HG02973 (cell line): ENCODE results near the gene TTC16.

ENCODE experiments used
- ATAC-seq: cut with Tn5 transposase; IDR thresholded peaks from one replicate; pipeline ENCODE4 v1.9.1; 2021; ENCODE audit warnings: moderate library complexity; ENCODE audit not compliant: unreplicated experiment

Gene TTC16

DNA sequence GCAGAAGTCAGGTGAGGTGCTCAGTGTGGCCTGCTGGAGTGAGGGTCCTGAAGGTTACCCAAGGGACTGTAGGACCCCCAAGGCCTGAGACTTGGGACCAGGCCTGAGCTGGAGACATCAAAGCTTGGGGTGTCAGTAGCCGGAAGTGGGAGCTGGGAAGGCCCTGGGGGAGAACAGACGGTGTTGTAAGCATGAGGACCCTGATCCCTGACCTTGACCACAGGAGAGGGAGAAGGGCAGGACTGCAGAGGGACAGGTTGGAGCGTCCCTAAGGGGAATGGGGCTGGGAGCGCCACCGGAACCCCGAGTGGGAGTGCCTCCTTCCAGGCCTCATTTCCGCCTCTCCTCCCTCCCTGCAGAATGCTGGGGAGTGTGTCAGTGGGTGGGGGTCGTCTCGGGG lies 533 bp downstream of the TTC16 start:
- no peak for ATAC-seq

DNA sequence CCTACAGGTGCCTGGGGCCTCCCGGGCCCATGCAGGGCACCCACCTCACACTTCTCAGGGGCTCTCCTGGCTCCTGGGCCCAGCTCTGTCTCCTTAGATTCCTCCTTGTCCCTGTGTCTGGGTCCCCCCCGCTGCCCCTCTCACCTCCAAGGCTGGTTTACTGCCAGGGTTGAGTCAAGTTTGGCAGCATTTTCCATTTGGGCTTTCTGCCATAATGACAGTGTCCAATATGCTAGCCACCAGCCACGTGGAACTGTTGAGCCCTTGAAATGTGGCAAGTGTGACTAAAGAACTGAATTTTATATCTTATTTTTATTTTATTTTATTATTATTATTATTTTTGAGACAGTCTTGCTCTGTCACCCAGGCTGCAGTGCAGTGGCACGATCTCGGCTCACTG lies 1.9 kb downstream of the TTC16 start:
- ATAC-seq, result no peak

DNA sequence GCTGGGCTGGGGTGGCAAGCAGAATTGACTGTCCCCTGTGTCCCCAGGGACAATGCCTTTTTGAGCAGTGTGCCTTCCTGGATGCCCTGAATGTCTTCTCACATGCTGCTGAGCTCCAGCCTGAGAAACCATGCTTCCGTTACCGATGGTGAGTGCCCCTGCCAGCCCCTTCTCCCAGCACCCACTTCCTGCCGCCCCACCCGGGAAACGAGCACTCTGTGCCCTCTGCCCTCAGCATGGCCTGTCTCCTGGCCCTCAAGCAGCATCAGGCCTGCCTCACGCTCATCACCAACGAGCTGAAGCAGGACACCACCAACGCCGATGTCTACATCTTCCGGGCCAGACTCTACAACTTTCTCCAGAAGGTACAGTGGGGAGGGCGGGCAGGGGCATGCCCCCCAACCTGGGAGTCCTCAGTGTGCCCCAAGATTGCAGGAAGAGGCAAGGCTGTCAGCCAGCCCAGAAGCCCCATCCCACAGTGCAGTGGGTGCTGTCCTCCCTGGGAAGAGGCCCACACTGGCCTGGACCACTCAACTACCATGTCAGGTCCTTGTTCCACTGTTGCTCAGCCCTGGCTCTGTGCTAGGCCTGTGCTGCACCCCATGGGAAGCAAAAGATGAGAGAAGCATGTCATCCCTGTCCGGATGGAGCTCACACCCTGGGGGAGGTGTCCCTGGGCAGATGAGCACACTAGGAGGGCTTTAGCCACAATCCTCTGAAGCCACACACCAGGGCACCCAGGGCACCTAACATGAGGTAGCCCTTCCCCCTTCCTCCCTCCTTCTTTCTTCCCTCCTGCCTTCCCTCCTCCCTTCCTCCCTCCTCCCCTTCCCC lies 4.4 kb downstream of the TTC16 start:
- no peak for ATAC-seq

DNA sequence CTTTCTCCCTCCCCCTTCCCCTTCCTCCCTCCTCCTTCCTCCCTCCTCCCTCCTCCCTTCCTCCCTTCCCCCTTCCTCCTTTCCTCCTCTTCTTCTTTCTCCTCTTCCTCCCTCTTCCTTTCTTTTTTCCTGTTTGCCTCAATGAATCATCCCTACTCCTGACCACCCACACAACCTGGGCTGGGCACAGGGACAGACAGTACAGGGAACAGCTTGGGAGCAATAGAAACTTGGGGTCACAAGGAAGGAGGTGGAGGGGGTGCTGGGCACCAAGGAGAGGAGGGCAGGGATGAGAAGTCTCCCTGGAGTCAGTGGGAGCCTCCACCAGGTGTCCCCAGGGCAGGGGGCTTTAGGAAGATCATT lies 5.0 kb downstream of the TTC16 start:
- ATAC-seq, result no peak

DNA sequence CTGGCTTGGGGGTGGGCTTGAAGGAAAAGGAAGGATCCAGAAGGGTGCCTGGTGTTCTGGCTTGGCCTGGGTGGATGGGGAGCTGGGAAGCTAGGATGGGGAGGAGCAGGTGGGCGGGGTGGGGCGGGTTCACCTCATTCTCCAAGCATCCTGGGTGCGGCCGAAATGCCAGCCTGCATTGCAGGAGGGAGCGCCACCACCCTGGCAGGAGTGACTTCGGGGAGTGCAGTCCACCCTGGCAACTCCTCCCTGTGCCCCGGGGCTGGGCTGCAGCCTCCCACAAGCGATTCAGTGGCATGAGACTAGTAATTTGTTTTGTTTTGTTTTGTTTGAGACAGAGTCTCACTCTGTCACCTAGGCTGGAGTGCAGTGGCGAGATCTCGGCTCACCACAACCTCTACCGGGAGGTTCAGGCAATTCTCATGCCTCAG lies 5.5 kb downstream of the TTC16 start:
- ATAC-seq, result no peak

DNA sequence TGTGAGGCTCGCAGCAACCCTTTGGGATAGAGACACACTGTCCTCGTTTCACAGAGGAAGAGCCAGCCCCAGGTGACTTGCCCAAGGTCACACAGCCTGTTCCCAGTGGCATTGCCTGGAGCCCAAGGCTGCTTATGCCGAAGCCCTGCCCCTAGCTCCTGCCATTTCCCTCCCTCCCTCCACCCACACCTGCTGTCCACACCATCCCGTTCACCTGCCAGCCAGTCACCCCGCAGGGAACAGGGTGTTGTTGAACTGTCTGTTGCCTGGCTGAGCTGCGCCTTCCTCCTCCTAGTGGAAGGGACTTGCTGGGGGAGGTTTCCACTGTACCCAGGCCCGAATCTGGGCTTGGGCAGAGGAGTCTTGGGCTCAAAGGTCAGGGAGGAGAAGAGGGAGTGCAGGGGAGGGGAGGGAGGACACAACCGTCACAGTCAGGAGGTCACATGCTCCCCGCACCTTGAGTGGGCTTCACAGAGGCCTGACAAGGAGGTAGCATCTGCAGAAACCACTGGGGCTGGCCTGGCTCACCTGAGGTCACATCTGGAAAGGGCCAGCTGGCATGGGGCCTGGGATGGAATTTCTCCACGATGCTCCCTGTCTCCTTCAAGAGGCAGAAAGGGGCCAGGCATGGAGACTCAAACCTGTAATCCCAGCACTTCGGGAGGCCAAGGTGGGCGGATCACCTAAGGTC lies 6.3 kb downstream of the TTC16 start:
- ATAC-seq, result no peak

DNA sequence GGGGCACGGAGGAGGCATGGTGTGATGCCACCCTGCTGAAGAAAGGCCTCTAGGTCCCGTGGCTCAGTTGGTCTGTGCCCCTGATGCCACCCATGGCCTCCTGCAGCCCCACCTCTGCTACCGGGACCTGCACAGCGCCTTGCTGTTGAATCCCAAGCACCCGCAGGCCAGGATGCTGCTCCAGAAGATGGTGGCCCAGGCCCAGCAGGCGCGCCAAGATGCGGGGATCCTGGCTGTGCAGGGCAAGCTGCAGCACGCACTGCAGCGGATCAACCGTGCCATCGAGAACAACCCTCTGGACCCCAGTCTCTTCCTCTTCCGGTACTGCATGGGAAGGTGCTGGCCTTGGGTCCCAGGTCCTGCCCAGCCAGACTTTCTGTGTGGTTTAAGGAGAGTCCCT lies 7.1 kb downstream of the TTC16 start:
- no peak for ATAC-seq

DNA sequence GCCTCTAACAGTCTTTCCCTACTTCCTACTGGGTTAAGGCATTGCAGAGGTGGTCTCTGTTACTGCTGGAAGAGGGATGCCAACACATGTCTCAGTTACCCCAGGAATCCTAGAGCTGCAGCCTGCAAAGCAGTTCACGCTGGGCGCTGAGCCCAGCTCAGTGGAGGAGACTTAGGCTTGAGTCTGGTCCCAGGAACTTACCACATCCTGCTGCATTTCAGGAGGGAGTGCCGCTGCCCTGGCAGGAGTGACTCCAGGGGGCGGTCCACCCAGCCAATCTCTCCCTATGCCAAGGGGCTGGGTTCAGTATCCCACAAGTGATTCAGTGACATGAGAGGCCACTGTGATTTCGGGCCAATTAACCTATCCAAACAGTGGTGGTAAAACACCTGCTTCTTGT lies 7.6 kb downstream of the TTC16 start:
- ATAC-seq, result no peak

DNA sequence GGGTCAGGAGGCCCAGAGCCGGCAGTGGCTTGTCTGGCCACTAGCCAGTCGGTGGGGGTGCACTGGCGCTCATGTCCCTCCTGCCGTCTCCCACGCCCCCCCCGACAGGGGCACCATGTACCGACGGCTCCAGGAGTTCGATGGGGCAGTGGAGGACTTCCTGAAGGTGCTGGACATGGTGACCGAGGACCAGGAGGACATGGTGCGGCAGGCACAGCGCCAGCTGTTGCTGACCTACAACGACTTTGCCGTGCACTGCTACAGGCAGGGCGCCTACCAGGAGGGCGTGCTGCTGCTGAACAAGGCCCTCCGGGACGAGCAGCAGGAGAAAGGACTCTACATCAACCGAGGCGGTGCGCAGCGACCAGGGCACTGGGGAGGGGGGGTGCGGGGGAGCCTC lies 8.1 kb downstream of the TTC16 start:
- ATAC-seq, result no peak

DNA sequence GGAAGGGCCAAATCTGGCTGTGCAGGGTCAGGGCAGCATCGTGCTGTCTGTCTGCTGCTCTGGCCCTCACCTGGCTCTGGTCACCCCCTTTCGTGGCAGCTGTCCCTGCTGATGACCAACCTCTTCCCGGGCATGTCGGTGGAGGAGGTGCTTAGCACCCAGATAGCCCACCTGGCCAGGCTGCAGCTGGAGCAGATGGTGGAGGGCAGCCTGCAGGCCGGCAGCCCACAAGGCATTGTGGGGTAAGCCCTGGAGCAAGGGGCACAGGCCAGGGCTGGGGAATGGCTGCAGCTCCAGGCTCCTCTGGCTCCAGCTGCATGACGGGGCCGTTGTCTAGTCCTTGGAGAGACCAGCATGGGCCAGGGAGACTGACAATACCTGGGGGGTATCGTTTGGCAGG lies 11.0 kb downstream of the TTC16 start:
- no peak for ATAC-seq

DNA sequence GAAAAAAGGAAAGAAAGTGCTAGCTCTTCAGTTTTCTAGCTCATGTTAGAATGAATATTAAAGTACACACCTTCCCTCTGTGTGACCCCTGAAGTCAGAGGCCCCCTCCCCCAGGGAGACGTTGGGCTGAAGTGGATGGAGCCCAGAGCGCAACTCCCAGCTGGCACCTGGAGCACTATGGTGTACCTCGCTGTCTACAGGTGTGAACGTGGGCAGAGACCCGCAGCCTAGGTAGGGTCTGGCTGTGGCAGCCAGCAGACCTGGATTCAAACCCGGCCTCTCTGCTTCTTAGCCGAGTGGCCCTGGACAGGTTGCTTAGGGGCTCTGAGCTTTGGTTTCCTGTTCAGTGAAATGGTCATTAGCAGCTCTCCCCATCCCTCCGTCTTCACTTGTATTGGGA lies 12.9 kb downstream of the TTC16 start:
- ATAC-seq, result no peak

DNA sequence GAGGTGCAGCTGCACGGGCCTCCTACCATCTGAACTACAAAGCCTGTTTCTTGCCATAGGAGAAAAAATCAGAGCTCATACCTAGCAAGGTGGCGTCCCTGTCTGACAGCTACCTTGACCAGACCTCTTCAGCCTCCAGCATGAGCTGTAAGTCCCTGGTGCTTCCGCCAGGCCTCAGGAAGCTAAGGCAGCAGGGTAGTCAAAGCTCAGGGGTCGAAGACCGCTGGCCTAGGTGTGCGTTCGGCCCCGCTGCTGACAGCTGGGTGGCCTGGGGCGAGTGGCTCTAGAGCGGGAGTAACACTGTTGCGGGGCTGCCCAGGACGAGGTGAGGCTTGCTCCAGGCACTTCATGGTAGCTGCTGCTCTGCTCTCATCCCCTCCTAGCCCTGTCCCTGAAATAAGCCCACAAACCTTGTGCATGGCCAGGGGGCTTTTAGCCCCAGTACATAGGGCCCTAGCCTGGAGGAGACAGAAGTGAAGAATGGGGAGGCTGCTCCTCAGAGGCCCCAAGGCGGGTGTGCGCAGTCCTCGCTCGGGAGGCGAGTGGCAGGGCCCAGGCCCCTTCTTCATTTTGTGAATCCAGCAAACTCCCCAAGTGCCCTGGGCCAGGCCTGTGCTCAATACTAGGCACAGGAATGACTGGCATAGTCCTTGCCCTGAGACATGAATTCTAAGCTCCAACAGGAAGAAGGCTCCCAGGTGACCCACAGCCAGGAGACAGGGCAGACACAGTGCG lies 13.8 kb downstream of the TTC16 start:
- ATAC-seq, result no peak

DNA sequence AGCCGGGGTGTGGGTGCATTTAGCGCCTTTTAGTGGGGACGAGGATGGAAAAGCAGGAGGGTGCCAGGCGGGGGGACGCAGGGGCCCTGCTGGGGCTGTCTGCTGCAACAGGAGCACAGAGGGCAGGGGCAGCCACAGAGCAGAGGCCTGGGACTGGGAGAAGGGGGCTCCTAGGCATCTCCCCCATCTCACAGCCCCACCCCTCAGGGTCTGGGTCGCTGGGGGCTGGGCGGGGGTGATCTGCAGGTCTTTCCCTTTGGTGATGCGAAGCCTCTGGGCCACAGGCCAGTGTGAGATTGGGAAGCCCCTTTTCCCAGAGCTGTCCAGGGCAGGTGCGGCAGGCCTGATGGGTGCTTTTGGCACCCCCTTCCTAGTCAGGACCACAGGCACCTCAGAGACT lies 14.4 kb downstream of the TTC16 start:
- no peak for ATAC-seq

DNA sequence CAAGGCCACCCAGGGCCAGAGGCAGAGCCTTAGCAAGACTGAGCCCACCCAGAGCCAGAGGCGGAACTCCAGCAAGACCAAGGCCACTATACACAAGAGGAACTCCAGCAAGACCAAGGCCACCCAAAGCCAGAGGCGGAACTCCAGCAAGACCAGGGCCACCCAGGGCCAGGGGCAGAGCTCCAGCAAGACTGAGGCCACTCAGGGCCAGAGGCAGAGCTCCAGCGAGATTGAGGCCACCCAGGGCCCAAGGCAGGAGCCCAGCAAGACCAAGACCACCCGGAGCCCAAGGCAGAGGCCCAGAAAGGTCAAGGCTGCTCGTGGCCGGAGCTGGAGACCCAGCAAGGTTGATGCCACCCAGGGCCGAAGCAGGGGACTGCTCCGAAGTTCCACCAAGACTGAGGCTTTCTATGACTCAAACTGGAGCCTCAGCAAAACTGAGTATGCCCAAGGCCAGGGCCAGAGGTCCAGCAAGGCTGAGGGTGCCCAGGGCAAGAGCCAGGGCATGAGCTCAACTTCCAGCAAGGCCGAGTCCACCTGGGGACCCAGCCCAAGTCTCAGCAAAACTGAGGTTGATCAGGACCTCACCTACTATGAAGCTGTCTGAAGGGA lies 15.0 kb downstream of the TTC16 start:
- ATAC-seq, result no peak

DNA sequence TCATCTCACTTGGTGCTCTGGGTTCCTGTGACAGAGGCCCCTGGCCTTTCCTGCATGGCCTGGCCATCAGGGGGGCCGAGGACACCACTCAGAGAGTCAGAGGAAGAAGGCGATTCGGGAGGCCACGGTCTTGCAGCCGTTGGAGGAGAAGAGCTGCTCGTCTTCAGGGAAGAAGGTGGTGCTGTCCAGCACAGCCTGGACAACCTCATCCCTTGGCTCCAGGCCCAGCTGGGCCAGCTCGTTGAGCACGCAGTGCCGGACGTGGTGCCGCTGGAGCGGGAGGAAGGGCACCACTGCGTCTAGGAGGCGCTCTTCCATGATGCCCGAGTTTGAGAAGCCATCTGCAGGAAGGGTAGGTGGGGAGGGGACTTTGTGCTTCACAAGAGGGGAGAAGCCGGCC lies 16.1 kb downstream of the TTC16 start:
- no peak for ATAC-seq

DNA sequence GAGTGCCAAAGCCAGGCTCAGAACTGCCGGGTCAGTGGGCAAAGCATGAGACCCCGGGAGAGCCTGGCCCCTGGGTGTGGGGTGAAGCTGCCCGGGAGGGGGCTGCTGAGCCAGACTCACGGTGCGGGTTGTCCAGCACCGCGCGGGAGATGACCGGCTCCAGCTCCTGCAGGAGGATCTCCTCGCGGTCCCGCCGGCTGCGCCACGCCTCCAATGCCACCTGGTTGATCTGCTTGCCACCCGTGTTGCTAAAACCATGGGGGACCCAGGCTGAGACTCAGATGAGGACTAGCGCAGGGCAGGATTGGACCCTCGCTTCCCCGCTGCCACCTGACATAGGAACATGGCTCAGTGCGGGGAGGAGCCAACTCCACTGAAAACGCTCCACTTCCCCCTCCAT lies 16.6 kb downstream of the TTC16 start:
- ATAC-seq, result no peak

DNA sequence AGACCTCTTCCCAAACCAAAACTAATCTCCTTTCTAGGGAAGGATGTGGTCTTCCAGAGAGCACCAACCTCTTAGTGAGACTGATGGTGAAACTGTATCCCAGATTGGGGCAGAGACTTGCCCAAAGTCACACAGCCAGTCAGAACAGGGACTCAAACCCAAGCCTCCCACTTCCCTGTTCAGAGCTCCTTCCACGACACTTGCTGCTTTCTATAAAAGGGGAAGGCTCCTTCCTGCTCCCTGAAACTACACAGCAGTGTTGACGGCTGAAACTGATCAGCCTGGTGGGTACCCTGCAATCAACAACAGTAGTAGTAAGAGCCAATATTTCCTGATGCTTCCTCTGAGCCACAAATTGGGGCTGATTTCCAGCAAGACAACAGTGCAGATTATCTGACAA lies 17.7 kb downstream of the TTC16 start:
- no peak for ATAC-seq

DNA sequence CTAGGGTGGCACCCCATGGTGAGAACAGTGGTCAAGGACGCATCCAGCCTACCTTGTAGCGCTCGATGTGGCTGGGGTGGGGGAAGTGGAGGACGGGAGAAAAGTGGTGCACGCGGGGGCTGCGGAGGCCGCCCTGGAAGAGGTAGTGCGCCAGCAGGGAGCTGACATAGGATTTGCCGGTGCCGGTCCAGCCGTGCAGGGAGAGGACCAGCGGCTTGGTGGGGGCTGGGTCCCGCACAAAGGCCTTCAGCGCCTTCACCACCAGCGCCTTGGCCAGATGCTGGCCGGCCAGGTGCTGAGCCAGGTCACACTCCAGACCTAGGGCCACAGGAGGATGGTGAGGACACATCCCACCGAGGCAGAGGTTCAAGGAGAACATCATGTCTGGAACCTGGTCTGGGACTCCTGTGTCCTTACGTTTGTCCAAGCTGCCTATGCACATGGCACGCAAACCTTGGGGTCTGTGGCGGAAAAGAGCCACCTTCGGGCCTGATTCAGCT lies 18.4 kb downstream of the TTC16 start:
- no peak for ATAC-seq

DNA sequence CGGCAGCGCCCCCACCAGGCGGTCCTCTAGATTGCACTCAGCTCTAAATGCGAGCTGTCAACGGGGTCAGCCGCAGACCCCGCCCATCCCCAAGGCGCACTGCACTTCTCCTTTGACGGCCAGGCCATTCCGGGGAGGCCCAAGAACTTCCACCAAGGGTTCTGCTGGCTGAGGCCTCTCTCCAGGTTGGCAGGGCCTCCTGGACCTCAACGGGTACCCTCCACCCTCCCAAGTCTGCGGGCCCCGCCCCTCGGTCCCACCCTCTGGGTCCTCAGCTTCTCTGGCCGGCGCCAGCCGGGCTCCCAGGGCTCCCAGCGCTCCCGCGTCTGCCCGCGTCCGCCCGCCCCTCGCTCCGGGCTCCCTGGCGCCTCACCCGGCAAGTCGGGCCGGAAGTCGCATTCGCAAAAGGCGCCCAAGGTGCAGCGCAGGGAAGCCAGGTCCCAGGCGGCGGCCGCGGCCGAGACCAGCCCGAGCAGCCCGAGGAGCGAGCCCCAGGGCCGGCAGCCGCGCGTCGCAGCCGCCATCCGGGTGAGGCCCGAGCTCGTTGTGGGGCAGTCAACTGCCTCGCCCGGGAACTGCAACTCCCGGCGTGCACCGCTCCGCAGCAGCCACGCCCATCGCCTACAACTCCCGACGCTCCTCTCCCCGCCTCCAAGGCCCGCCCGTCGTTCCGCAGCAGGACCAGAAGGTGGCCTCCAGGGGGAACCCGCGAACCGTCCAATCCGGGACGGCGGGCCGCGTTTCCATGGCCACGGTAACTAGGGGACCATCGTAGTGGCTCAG lies 19.1 kb downstream of the TTC16 start, which contains the start of gene TOR2A:
Gene TOR2A (minus strand): TSS at position 548 of the 783 bp plus-strand sequence. CDS start 24 bp downstream, at position 524.
- ATAC-seq, result peak; percentile 85

DNA sequence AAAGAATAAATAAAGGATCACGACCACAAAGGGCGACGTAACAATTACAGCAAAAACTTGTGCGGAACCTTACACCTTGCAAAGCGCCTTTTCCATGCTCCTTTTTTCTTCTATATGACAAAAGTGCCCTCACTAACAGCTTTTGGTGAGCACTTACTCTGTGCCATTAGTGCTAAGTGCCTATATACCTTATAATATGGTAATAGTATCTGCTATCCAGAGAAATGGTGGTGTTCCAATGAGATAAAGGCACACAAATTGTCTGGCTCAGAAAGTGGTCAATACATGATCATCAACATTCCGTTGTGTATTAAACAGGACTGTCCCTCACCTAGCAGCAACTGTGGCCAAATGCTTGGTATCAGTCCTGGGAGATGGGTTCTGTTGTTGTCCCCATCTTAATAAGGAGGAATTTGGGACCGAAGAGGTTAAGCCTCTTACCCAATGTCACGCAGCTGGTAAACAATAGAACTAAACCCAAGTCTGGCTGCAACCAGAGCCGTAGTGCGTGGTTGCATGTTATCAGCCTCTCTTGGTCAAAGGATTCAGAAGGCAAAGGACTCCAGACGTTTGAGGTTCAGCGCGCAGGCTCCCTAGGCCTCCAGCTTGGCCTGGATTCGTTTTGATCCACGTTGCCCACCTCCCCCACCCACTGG lies 19.8 kb downstream of the TTC16 start:
- ATAC-seq, result no peak
